SU-DHL-6 (cell line): Measurements from ENCODE around the gene GTF2IRD1.

Experiments used
- H2AFZ ChIP-seq: fragments of 200-600 bp; sonication (generic); 2 replicates; pipeline ENCODE4 v1.6.1; 2014; ENCODE audit warnings: low read depth, mild to moderate bottlenecking, moderate library complexity, mixed read lengths, antibody characterized with exemption, low read length; ENCODE audit not compliant: severe bottlenecking
- H3F3A ChIP-seq: fragments of 200-600 bp; shearing (Covaris generic); 2 replicates; pipeline ENCODE4 v1.6.0; 2016; ENCODE audit warnings: antibody characterized with exemption, mild to moderate bottlenecking; ENCODE audit not compliant: insufficient read depth
- H3K27ac ChIP-seq: fragments of 200-600 bp; sonication (generic); 2 replicates; pipeline ENCODE4 v1.5.1; 2016; ENCODE audit warnings: low read depth, mild to moderate bottlenecking, low read length, moderate library complexity, mixed read lengths
- H3K27me3 ChIP-seq: fragments of 200-600 bp; sonication (generic), shearing (Covaris generic); 2 replicates; pipeline ENCODE4 v1.6.0; 2014; ENCODE audit warnings: mild to moderate bottlenecking, low read length
- H3K36me3 ChIP-seq: fragments of 200-600 bp; sonication (generic); 2 replicates; pipeline ENCODE4 v1.6.1; 2014; ENCODE audit warnings: mild to moderate bottlenecking, low read length, mixed read lengths
- H3K4me2 ChIP-seq: fragments of 300-600, 200-600 bp; shearing (Covaris generic), sonication (generic); 2 replicates; pipeline ENCODE4 v1.6.0; 2014; ENCODE audit warnings: low read length, low read depth, mild to moderate bottlenecking; ENCODE audit not compliant: poor library complexity, severe bottlenecking
- H3K4me3 ChIP-seq: fragments of 200-600 bp; sonication (generic); 2 replicates; pipeline ENCODE4 v1.5.1; 2014; ENCODE audit warnings: antibody characterized with exemption, low read length, mild to moderate bottlenecking, mixed read lengths; ENCODE audit not compliant: insufficient read depth, poor library complexity, severe bottlenecking
- H3K79me2 ChIP-seq: fragments of 200-600 bp; sonication (generic); 2 replicates; pipeline ENCODE4 v1.6.1; 2014; ENCODE audit warnings: mild to moderate bottlenecking, low read length, moderate library complexity; ENCODE audit not compliant: insufficient read depth
- H3K9ac ChIP-seq: fragments of 200-600 bp; sonication (generic); 2 replicates; pipeline ENCODE4 v1.7.0; 2014; ENCODE audit warnings: mild to moderate bottlenecking, low read length
- H3K9me2 ChIP-seq: fragments of 200-600 bp; sonication (generic); replicated peaks from 2 replicates; pipeline ENCODE4 v1.6.1; 2014; ENCODE audit warnings: low read length; ENCODE audit not compliant: insufficient read depth
- H3K9me3 ChIP-seq: fragments of 200-600 bp; sonication (generic); 2 replicates; pipeline ENCODE4 v1.6.1; 2014; ENCODE audit warnings: low read length, mixed read lengths; ENCODE audit not compliant: insufficient read depth
- H4K20me1 ChIP-seq: fragments of 200-600 bp; sonication (generic); 2 replicates; pipeline ENCODE4 v1.6.1; 2014; ENCODE audit warnings: low read depth, mild to moderate bottlenecking, antibody characterized with exemption, low read length, moderate library complexity, mixed read lengths
- EZH2phosphoT487 ChIP-seq: fragments of 200-600 bp; sonication (generic), shearing (Covaris generic); conservative IDR thresholded peaks from 2 replicates; pipeline ENCODE4 v1.6.1; 2018; ENCODE audit warnings: mild to moderate bottlenecking, antibody characterized with exemption, low read length, moderate library complexity, mixed read lengths
- TF ChIP-seq, protein P1 (sequence below): fragments of 200-600 bp; sonication (generic); IDR thresholded peaks from one replicate; pipeline ENCODE4 v1.5.1; 2017; ENCODE audit warnings: antibody characterized with exemption, mild to moderate bottlenecking, low read length, moderate library complexity; ENCODE audit not compliant: insufficient read depth, poor library complexity, severe bottlenecking

Gene GTF2IRD1

DNA sequence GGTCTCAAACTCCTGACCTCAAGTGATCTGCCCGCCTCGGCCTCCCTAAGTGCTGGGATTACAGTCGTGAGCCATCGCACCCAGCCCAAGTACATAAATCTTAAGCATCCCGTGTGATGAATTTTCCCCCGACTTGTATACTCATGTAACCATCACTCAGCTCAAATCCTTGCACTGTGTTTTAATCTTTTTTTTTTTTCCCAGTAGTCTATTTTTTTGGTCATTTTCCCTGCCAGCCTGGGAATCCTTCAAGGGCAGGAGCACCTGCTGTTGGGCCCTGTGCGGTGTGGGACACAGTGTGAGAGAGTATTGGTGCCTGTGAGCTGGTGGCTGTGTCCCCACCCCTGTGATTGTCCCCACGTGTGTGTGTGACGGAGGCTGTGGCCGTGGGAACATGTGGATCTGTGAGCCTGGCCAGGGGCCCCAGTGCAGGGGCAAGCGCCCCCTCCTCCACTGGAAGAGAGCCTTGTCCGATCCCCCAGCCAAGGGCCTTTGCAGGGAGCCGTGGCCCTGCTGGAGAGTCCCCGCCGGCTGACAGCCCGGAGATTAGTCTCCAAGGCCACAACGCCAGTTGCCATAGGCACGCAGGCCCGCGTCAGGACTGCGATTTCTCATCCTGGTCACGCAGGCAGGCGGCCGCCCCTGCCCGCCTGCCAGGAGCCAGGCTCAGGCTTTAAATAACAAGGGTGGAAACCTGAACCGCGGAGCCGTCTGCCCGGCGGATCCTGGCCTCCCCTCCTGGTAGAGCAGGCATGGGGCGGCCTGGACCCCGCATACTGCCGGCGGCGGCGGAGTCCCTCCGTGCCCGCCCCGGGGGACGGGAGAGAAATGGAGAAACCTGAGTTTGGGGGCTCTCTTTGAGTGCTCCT is 26.5 kb downstream of the GTF2IRD1 start:
- Histone ChIP-seq H3K9ac (no peak overlapping the region), H4K20me1 (no peaks in the 10 kb centered on the region), H3K9me2 (no peaks in the 10 kb centered on the region), H3F3A (no peaks in the 10 kb centered on the region), H3K9me3 (no peaks in the 10 kb centered on the region), H3K4me3 (no peak overlapping the region), H3K79me2 (no peaks in the 10 kb centered on the region), H3K4me2 (no peak overlapping the region), H3K27me3 (no peaks in the 10 kb centered on the region), H2AFZ (no peak overlapping the region), H3K27ac (no peak overlapping the region), H3K36me3 (no peaks in the 10 kb centered on the region)
- TF ChIP-seq, protein P1, sequence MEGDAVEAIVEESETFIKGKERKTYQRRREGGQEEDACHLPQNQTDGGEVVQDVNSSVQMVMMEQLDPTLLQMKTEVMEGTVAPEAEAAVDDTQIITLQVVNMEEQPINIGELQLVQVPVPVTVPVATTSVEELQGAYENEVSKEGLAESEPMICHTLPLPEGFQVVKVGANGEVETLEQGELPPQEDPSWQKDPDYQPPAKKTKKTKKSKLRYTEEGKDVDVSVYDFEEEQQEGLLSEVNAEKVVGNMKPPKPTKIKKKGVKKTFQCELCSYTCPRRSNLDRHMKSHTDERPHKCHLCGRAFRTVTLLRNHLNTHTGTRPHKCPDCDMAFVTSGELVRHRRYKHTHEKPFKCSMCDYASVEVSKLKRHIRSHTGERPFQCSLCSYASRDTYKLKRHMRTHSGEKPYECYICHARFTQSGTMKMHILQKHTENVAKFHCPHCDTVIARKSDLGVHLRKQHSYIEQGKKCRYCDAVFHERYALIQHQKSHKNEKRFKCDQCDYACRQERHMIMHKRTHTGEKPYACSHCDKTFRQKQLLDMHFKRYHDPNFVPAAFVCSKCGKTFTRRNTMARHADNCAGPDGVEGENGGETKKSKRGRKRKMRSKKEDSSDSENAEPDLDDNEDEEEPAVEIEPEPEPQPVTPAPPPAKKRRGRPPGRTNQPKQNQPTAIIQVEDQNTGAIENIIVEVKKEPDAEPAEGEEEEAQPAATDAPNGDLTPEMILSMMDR = no peak
- TF ChIP-seq EZH2phosphoT487 = no peak

- Histone ChIP-seq H2AFZ (no peak overlapping the region), H3K9me2 (no peaks in the 10 kb centered on the region), H3F3A (no peaks in the 10 kb centered on the region), H3K36me3 (no peaks in the 10 kb centered on the region), H3K27ac (no peak overlapping the region), H3K4me2 (no peak overlapping the region), H3K4me3 (no peak overlapping the region), H4K20me1 (no peaks in the 10 kb centered on the region), H3K9ac (no peak overlapping the region), H3K79me2 (no peaks in the 10 kb centered on the region), H3K9me3 (no peaks in the 10 kb centered on the region), H3K27me3 (no peaks in the 10 kb centered on the region)
- TF ChIP-seq EZH2phosphoT487 = no peak
- TF ChIP-seq, protein P1 = no peak
These were observed 27.2 kb downstream of the GTF2IRD1 start for GRCh38 chr7:74480861-74481417.

GRCh38 chr7:74481458-74482196 is 27.9 kb downstream of the GTF2IRD1 start:
- Histone ChIP-seq H2AFZ (no peak overlapping the region), H3K9ac (no peak overlapping the region), H3K4me2 (no peak overlapping the region), H3K27me3 (no peaks in the 10 kb centered on the region), H4K20me1 (no peaks in the 10 kb centered on the region), H3K27ac (no peak overlapping the region), H3K9me3 (no peaks in the 10 kb centered on the region), H3K79me2 (no peaks in the 10 kb centered on the region), H3F3A (no peaks in the 10 kb centered on the region), H3K36me3 (no peaks in the 10 kb centered on the region), H3K4me3 (no peak overlapping the region), H3K9me2 (no peaks in the 10 kb centered on the region)
- TF ChIP-seq, protein P1 = no peak
- no peak for TF ChIP-seq EZH2phosphoT487
